C4-2B (cell line): ENCODE data around the gene ERAL1.

ENCODE experiments used
- CTCF ChIP-seq: fragments of 450-650 bp; conservative IDR thresholded peaks from 2 replicates; pipeline ENCODE4 v1.5.1; 2017; ENCODE audit warnings: mild to moderate bottlenecking
- ZFX ChIP-seq: fragments of 450-650 bp; IDR thresholded peaks from 2 replicates; pipeline ENCODE4 v1.6.1; 2017

- TF ChIP-seq CTCF (no peak), ZFX (no peak)
These were observed 42.0 kb upstream of the ERAL1 start for GRCh38 chr17:28812748-28813377.
